Stimulated activated naive CD8-positive, alpha-beta T cell treated with anti-CD3 and anti-CD28 coated beads, Interleukin-15, Interleukin-2, amounts not matched to agents 100 U/mL and 50 U/mL, for 24 hours (primary cell): ENCODE data around the gene SNX13.
A peak's percentile ranks its signal among the peaks of the same experiment; 100 is the strongest.

ENCODE experiments used
- ATAC-seq: fragments of 150-1000 bp; cut with Tn5 transposase; one replicate; pipeline ENCODE4 v1.10.0; 2021
- DNase-seq: peaks from one replicate; pipeline ENCODE4 v3.0.0; 2021

Gene SNX13

DNA sequence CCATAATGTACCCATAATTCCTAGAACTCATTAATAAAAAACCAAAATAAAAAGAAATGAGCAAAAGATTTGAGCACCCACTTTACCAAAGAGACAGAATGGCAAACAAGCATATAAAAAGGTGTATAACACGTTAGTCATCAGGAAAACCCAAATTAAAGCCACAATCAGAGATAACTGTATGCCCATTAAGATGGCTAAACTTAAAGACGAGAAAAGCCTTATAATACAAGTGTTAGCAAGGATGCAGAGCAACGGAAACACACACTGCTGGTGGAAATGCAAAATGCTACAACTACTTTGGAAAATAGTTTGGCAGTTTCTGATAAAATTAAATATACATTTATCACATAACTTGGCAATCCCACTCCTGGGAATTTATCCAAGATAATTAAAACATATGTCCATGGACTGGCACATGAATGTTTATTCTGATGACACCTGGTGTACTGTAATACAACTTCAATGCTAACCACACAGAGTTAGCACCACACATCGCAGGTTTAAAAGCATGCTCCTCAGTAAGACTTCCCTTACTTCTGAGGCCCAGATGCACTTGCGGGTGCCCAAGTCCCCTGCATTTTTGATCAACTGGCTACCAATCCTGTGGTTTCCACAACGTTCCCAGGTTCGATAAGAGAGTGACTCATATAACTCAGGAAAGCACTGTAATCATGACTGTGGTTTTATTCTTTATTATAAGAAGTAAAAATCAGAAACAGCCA is 158.6 kb downstream of the SNX13 start:
- ATAC-seq (no peak), DNase-seq (no peak)

DNA sequence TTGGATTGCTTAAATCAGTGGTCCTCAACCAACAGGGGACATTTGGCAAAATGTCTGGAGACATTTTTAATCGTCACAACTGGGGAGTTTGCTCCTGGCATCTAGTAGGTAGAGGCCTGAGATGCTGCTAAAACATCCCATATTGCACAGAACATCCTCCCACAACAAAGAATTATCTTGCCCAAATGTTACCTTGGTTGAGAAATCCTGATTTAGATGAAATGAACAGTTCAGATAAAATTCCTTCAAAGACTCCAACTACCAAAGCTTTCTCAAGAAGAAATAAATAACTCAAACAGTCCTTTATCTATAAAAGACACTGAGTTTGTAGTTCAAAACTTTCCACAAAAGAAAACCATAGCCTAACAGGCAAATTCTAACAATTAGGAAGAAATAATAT is 160.9 kb downstream of the SNX13 start:
- no peak for DNase-seq
- no peak for ATAC-seq

- no peak for ATAC-seq
- no peak for DNase-seq
Measured at GRCh38 chr7:17774716-17775288, 165.5 kb downstream of the SNX13 start.

- ATAC-seq, result no peak
- DNase-seq, result no peak
Measured at GRCh38 chr7:17774248-17774647, 166.0 kb downstream of the SNX13 start.

DNA sequence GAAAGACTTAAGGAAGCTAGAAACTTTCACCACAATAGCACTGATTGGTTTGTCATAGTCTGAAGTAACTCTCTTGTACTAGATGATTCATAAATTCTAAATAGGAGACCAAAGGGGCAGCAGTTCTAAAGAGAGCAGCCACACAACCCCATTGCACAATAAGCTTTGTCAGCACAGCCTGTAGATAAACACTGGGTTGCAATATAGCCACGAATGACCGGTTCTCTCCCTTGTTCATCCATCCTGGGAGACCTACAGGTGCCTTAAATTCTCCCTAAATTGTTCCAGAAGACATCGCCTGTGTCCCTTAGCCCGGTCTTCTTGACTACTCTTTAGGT is 167.0 kb downstream of the SNX13 start:
- ATAC-seq (peak; percentile 58), DNase-seq (no peak)

DNA sequence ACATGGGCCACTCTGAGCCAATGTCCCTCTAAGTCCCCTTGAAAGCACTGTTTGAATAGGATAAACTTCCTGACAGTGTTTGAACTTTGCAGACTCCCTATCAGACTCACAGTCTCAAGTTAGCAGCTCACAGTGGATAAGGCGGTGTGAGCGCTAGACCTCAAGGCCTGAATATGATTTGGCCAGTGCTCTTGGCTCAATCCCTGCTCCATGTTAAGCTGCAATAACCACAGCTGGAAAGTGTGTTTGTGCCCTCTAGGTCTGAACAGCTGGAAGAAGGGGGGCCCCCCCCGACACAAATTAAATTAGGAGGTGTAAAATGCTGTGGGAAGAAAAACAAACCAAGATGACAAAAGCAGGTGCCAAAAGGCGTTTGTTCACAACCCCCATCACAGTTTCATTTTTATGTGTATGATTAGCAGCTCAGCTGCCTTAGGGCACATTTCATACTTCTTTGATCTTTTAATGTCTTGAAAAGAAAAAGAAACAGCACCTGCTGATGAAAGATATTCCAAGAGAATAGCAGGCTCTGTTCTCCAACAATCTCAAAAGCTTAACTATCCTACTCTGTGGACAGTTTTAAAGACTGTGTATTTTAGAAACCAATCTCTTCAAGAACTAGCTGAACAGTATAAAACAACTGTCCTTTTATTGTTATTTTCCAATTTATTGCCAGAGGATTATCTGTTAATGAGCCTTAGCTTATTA is 167.6 kb downstream of the SNX13 start:
- ATAC-seq, result no peak

GRCh38 chr7:17771901-17772408 is 168.3 kb downstream of the SNX13 start:
- no peak for DNase-seq
- no peak for ATAC-seq

More for the DNA sequence above, 167.6 kb downstream of the SNX13 start:
- no peak for DNase-seq

GRCh38 chr7:17770710-17771375 is 169.5 kb downstream of the SNX13 start:
- DNase-seq (no peak), ATAC-seq (no peak)

DNA sequence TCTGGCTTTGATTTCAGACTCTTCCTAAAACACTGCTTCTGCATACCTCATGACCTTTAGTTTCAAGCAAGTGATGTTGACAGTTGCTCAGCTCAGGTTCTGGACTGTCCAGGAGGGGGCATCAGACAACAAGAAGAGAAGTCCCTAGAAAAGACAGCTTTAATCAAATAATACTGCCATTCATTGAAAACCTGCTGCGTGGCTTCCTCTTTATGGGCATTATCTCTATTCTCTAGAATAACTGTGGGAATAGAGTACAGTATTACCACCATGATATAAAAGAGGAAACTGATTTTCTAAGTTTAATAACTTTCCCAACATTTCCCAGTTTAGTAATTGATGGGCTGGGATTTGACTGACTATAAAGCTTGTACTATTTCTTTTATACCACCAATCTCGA is 170.4 kb downstream of the SNX13 start:
- ATAC-seq, result peak; percentile 80

GRCh38 chr7:17758008-17758407 is 182.3 kb downstream of the SNX13 start:
- DNase-seq (no peak), ATAC-seq (no peak)

More for the DNA sequence above, 170.4 kb downstream of the SNX13 start:
- DNase-seq, result peak; percentile 52

DNA sequence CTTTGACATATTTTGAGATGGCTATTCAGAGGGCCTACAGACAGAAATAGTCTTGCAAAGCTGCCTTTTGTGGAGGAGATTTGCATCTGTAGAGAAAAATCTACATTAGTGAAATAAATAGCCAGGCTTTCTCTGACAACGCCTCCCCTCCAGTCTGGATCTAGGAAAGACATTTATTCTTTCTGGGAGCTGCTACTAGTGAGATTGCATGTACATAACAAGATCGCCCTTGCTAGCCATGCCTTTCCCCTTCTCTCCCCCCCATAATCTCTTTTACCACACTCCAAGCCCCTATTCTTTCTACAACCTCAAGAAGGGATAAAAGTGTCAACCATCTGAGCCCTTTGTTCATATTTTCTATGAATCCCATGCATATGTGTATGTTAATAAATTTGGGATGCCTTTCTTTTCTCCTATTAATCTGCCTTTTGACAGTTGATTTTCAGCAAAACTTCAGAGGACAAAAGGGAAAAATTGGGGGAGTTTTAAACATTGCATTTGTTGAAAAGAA is 194.2 kb downstream of the SNX13 start:
- DNase-seq (no peak), ATAC-seq (no peak)

DNA sequence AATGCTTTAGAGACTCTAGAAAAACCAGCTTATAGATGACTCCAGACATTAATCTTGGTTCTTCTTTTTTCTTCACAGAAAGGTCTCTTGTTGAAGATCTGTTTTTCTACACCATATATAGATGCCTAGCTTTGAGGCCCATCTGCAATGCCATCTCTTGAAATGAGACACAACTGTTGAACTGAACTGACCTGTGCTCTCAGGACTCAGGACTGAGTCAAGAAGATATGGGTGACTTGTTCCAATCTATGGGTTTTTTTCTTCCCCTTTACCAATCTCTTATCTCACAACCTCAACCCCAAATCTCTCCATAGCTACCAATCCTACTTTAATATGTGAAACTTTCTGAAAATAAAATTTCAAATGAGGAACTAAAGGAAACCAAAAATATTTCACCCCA is 194.7 kb downstream of the SNX13 start:
- ATAC-seq, result no peak
- DNase-seq, result no peak

DNA sequence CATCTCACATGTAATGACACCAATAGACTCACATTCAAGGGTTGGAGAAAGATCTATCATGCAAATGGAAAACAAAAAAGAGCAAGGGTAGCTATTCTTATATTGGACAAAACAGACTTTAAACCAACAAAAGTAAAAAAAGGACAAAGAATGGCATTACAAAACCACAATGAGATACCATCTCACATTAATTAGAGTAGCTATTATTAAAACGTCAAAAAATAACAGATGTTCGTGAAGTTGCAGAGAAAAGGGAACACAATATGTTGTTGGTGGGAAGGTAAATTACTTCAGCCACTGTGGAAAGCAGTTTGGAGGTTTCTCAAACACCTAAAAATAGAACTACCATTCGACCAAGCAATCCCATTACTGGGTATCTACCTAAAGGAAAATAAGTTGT is 197.0 kb downstream of the SNX13 start:
- no peak for ATAC-seq
- no peak for DNase-seq

DNA sequence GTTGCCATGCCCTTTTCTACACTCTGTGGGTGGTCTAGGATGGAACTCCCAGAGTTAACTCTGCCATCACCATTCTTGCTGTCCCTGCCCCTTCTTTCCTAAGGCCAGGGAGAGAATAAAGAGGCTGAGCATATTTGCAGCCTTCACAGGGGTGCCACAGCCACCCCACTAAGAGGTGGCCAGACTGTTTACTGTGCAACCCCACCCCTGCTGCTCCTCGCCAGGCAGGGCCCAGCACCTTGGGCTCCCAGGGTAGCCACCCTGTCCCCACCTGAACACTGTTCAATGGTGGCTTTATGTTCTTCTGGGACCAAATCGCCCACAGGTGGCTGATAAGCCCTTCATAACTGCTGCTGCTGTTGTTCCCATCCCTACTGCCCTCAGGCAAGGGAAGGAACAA is 198.9 kb downstream of the SNX13 start:
- DNase-seq (no peak), ATAC-seq (no peak)
